GM19240 (cell line): Measurements from ENCODE around the gene CDC25C.
"Not testable (repeated sequence)": the region's sequence is repeated elsewhere in the genome, so short reads cannot be mapped to it uniquely, and the experiment has no call there.

ENCODE experiments used
- DNase-seq: peaks from one replicate; pipeline ENCODE4 v3.0.0; 2011; ENCODE audit warnings: low spot score; ENCODE audit not compliant: insufficient read length

CDC25C gene

DNA sequence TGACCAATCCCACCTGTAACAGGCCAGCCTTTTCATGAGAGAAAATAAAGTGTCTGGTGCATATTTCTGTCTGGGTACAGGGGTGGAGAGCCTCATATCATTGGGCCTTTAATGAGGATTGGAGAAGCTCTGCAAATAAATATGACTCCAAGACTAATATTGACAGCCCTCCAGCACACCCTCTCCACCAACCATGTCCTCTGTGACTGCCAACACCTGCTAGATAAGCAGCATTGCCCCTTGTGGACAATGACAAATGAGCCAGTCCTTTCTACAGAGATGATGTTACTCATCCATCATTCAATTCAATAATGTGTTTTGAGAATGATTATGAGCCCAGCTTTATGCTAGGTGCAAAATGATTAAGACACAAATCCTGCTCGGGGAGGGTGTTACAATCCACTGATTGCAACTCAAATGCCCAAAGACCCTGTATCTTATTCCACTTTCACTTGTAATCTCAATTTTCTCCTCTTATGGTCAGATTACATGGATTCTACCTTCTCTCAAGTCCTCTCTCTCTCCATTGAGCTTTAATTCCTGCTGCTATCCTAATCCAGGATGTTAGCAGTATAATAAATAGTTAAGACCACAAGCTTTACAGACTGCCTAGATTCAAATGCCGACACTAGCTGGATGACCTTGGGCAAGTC, 55.1 kb downstream of the CDC25C start:
- no peak for DNase-seq

DNA sequence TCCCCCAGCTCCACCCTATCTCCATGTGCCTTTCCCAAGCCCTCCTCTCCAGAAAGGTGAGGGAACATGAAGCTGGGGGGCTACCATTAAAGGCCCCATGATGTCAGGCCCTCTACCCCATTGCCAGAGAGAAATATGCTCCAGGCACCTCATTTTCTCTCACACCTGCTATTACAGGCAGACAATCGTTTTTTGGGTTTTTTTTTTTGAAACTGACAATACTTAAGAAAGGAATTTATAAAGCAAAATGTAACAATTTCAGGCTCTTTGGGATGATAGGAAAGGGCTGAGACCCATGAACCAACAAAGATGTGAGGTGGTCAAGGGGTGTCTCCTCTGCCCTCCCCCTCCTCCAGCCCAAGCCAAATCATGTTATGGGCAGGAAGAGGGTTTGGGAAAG, 55.7 kb downstream of the CDC25C start:
- DNase-seq, result no peak

DNA sequence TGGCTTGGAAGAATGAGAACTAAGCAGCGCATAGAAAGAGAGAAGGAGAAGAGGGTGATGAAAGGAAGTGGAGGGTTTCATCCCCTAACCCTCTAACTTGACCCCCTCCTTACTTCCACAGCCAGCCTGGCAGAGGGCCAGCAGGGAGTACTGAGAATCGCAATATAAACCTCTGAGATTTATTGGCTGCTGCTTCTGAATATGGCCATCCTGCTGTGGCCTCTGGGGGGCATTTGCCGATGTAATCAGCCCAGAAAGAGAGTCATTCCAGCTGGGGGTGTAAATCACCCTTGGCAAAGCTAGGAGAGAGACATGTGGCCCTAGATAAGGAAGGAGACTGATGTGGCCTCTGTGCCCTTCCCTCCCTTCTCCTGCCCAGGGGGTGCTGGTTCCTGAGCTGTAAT, 56.2 kb downstream of the CDC25C start:
- no peak for DNase-seq

DNA sequence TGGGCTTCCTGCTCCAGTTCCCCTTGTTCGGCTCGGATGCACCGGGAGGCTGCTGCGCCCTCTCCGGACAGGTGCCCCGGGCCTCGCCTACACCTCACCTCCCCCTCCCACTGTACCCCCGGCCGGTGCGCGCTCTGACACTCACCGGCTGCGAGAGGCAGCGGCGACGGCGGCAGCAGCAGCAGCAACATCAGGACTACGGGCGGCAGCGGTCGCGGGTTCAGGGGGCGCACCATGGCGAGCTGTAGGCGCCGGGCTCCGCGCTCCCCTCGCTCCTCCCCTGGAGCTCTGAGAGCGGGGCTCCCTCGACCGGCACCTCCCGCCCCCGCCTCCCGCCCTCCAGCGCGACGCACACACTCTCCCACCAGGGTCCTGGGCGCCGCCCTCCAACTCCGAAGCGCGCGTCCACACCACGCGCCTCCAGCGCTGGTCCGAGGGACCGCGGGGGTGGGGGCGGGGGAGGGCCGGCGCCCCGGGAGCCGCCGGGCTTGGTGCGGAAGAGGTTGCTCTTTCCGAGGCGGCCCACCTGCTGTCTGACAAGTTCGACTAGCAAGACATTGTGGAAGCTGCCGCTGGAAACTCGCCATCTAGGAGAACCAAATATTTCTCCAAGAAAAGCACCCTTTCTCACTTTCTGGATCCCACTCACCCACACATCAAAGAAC, 57.3 kb downstream of the CDC25C start, which contains the start of gene GFRA3:
Gene GFRA3, minus strand, starts transcription at position 433 of the 665 bp plus-strand sequence. Its CDS starts 197 bp downstream, at position 236.
- no peak for DNase-seq

DNA sequence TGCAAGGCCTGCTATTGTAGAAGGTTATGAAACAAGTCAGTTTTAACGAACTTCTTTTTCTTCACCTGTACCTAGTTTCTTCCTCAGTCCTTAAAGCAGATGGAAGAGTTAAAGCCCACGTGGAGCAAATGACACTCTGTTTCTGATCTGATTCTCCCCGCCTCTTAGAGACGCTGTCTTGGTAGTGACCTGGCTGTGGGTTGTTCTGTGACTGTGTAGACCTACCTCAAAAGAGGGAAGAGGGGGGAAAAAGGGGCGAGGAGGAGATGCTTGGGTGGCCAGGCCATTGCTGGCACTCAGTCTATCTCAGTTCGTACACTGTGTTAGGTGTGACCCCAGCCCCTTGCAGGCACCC, 57.8 kb downstream of the CDC25C start:
- DNase-seq, result no peak

DNA sequence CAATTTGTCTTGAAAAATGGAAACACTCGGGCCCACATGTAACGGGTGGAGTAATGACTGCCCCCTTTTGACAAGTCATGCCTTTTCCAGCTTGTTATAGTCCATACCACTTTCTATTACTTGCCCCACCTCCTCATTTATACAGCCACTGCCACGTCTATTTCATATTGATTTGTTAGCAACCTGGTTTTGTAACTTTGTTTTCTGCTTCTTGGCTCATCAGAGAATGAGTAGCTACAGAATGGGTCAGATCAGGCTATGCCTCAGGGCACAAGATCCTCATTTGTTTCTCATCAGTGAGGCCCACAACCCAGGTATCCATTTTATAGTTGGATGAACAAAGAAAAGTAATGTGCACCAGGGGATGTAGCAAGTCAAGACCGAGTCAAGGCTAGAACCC, 58.9 kb downstream of the CDC25C start:
- no peak for DNase-seq

DNA sequence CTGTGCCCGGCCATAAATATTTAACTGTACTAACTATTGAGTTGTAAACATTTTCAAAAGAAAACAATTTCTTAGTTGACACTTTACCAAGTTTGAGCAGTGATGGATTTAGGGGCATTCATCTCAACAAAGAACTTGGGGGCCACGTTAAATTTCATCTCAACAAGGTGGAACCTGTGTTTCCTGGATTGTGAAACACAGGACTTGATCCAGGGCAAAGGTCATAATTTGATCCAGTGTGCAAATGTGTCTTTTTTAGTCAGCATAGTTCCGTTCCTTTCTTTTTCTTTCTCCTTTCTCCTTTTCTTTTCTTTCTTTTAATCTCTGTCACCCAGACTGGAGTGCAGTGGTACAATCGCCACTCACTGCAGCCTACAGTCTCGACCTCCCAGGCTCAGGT, 60.3 kb downstream of the CDC25C start:
- DNase-seq, result no peak

DNA sequence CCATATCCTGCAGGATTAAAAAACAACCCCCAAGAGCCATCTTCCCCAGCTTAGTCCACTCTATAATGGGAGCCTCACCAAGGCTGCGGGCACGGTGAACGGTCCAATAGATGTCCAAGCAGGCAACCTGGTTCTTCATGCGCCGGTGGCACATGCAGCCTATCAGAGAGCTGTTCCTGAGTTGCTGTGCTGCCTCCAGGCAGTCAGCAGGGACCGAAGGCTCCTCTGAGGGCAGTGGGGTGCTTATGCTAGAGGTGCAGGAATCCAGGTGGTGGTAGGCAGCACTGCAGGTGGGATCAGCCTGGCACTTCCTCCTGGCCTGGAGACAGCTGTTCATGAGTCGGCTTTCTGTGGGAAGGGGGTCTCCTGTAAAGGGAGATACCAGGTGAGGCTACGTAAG, 67.4 kb downstream of the CDC25C start:
- DNase-seq, result no peak

DNA sequence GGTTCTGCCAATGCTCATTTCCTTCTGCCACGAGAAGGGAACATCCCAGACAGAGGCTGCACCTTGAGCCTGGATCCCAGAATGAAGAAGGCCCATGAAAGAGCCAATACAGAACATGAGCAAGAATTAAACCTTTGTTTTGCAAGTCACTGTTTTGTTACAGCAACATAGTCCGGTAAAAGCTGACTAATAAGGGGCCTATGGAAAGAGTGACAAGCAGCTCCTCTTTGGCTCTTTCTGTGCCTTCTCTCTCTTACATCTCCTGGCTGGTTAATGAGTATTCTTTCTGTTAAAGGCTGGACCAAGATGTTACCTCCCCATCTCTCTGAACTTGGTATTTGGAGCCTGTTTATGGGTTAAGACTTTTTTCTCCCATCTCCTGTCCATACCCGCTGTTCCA, 68.0 kb downstream of the CDC25C start:
- DNase-seq, result no peak

DNA sequence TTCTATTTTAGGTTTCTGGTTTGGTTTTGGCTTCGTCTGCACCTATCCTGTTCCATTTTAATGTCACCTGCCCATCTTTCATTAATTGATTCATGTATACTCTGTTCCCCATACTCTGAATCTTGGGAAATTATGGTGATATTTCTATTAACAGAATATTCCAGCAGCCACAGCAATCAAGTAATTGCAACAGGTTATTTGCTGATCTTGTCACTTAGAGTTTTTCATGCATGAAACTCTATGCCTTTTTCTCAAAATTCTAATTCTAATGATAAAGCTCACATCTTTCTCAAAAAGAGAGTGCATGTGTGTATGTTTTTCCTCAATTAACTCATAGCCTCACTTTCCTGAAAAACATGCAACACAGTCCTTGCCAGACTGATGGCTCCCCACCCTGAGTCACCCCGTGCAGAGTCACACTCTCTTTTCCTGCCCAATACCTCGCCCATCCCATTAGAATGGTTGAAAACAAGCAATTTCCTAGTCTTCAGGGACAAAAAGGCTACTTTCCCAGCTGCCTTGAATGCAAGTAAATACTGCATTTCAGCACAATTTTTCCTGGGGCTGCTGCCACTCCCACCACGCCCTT, 72.8 kb downstream of the CDC25C start:
- no peak for DNase-seq

DNA sequence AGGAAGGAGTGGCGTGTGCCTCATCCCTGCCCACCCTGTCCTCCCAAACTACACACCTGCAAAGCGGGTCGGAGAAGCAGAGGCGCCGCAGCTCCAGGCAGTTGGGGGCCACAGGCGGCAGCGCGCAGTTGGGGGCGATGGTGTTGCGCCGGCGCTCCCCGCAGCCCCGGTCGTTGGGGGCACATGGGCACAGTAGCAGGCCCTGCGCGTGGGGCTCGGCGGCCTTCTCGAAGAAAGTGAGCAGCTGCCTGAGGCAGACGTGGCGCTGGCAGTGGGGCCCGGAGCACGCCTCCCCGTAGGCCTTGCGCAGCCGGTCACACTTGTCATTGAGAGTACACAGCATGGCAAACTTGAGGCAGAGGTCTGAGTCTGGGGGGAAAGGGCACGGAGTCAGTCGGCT, 74.0 kb downstream of the CDC25C start:
- no peak for DNase-seq

DNA sequence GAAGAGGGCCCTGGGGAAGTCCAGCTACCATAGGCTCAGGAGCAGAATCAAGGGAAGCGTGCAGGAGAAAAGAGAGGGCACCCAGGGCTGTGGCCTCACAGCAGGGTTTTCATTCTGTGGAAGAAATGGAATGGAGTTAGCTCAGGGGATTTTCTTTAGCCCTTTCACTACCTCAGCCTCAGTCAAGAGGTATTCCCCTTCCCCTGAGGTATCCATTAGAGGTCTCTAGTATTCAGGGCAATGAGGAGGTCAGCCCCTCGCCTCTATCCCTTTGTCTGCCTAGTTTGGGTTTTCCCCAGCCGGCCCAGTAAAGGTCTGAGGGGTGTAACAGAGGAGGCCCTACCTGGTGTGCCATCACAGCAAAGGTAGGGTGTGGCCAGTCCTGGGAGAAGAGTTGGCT, 78.7 kb downstream of the CDC25C start:
- no peak for DNase-seq

DNA sequence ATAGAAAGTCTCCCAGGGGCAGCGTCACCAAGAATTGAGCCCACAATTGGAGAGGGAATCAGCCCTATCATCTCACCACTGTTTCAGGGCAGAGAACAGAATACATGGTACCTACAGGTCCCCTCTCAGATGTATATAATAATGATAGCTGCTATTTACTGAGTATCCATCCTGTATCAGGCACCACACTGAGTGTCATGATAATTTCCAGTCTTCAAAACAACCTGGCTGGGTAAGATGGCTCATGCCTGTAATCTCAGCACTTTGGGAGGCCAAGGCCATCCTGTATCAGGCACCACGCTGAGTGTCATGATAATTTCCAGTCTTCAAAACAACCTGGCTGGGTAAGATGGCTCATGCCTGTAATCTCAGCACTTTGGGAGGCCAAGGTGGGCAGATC, 83.8 kb downstream of the CDC25C start:
- not testable (repeated sequence) for DNase-seq

DNA sequence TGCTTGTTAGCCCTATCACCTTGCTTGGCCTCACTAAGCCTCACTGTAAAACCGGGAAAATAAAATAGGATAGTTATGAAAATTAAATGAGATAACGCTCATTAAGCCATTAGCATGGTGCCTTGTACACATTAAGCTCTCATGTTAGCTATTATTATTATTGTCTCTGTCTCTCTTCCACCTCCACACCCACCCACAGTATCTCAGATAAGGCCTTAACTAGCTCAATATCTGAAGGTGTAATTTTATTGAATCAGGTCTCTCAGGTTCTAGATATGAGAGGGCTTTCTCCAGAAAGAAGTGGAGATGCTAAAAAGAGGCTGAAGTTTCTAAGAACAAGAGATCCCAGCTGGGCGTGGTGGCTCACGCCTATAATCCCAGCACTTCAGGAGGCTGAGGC, 84.8 kb downstream of the CDC25C start:
- no peak for DNase-seq

DNA sequence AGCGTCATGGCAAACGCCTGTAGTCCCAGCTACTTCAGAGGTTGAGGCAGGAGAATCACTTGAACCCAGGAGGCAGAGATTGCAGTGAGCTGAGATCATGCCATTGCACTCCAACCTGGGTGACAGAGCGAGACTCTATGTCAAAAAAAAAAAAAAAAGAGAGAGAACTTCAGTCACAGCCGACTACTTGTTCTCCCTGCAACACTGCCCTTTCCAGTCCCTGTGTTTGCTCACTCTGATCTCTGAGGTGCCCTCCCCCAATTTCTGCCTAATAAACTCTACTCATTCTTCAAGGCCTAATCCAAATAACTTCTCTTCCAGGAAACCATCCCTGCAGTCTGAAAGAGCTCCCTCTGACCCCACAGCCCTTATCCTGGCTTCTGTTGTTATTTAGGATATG, 85.3 kb downstream of the CDC25C start:
- no peak for DNase-seq

DNA sequence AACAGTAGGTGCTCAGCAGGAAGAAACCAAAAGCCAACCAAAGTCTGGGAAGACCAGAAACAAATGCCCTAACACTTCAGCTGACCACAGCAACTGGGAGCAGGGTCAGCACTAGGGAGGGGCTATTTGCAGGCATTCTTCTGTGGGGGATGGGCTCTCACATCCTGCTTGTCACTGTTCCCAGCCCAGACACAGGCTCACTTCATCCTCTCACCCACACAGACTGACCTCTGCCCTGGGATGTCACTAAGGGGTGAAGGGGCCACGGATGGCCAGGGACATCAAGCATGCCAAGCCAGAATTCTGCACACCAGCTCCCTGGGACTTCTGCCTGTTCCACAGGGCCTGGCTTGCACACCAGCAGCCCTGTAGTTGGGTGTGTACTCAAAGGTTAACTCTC, 85.9 kb downstream of the CDC25C start:
- no peak for DNase-seq

DNA sequence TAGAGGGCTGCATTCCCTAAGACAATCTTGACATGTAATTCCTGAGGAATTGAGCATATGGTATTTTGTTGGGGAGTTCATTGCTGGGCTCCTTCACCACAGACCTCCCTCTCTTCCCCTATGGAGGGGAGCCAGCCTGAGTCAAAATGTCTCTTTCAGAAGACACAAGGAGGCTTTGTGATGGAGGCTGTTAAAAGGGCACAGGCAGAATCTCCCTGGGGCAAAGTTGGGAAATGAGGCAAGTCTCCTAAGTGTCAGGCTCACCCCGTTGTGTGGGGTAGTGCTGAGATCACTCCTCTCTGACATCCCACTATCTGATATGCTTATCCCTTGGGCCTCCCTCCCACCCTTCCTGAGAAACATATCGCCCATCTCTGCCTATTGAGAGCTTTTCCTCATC, 87.8 kb downstream of the CDC25C start:
- no peak for DNase-seq

DNA sequence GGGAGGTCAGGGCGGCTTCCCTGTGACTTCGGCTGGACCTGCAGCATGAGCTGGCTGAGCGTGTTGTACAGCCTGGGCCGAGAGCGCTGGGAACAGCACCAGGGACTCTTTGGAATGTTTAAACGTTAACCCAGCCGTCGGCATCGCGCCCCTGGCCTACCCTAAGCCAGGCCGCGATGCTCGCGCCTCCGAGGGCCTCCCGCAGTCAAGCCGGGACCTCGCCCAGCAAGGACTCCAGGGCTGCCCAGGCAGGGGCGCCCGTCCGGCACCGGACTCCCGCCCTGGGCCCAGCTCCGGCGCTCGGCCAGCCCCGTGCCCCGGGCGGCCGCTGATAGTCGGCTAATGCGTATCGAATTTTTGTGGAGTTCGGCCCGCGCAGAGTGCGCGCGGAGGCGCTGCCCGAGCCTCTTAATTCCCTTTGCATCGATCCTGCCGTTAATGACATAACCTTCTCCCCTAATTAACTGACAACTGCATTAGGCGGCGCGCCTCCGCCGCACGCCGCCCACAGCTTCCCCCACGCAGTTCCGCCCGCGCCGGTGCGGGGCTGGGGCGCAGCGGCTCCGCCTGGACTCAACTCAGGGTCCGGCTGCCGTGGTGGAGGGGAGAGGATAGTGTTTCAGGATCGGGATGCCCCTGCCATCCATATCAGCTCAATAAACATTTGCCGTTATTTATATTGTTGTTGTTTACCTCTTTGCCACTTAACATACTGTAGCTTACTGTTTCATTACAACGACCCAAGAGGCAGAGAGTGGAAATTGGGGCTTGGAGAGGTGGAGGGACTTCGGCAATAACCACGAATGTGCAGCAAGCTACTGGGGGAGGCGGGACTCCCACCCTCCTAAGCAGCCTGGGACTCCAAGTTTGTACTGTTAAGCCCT, 89.7 kb downstream of the CDC25C start:
- no peak for DNase-seq

DNA sequence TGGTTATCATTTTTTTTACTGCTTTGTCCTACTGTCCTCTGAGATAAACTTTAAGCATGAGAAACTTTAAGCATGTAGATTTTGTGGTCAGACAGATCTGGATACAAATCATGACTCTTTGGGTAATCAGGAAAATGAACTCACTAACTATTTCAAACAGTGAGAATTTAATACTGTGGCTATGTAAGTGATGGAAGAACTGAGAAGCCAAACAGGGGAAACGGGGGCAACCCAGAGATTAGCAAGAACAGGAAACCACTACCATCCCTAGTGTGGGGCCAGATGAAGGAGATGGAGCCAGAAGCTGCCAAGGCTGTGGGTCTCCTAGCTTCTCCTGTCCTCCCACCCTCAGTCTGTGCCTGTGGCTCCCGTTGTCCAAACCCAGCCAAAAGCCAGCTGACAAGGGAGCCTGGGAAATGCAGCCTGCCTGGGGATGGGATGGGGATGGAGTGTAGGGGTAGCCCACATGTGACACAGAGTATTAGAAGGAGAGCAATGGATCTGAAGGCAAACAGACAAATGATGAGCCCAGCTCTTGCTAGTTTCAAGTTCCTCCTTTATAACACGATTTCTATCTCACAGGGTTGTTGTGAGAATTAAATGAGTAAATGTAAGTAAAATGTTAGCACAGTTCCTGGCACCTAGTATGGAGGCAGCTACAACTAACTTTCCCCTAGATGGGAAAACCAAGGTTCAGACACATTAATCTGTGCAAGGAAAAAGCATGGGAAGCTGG, 90.8 kb downstream of the CDC25C start:
- DNase-seq, result no peak

DNA sequence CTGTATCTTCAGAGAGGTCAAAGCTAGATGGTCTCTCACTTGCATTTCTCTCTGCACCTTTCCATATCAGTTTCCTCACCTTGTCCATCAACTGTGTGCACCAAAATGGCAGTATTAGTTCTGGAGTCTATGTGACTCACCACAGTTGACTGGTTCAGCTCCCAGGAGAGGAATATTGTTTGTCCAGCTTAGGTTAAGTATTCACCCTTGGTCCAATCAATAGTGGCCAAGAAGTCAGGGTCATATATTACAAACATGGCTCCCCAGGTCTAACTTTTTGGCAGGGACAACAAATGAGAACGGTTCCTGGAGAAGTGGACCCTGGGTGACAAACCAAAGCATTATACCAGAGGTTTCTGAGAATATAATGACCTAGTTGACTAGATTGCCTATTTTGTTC, 93.6 kb downstream of the CDC25C start:
- no peak for DNase-seq
